ENCODE measurements around the gene SLC35G2.

- no peak for TF ChIP-seq CTCF (IDR thresholded peaks at IDR 0.05)
- TF ChIP-seq EP300 (IDR thresholded peaks at IDR 0.05) = no peak
- no peak for TF ChIP-seq POLR2A (IDR thresholded peaks at IDR 0.05)
Observed at GRCh38 chr3:136858381-136858780, 39.5 kb downstream of the SLC35G2 start.

Data from gastroesophageal sphincter (tissue), 3 donors.